HCEC 1CT (cell line): ENCODE data around the gene NDRG2.
"Not testable (repeated sequence)": the region's sequence is repeated elsewhere in the genome, so short reads cannot be mapped to it uniquely, and the experiment has no call there.

Source experiments
- DNase-seq: peaks from one replicate; pipeline ENCODE4 v3.0.0-alpha.2; 2017

NDRG2 gene

GRCh38 chr14:21003788-21004346 lies 21.0 kb downstream of the NDRG2 start:
- DNase-seq = no peak

GRCh38 chr14:21001218-21001617 lies 23.6 kb downstream of the NDRG2 start:
- no peak for DNase-seq

- DNase-seq = no peak
Observed at GRCh38 chr14:20999591-20999990, 25.3 kb downstream of the NDRG2 start.

GRCh38 chr14:20998674-20999366 lies 26.0 kb downstream of the NDRG2 start, which contains the start of gene SLC39A2:
SLC39A2 (plus strand) TSS chr14:20999293; CDS start chr14:20999447, 154 bp downstream.
- peak; percentile 7 for DNase-seq

- DNase-seq = no peak
Observed at GRCh38 chr14:20998139-20998538, 26.7 kb downstream of the NDRG2 start.

- no peak for DNase-seq
Observed at GRCh38 chr14:20997564-20997963, 27.3 kb downstream of the NDRG2 start.

- DNase-seq = no peak
Observed at GRCh38 chr14:20997115-20997514, 27.7 kb downstream of the NDRG2 start.

- no peak for DNase-seq
Observed at GRCh38 chr14:20996521-20996920, 28.3 kb downstream of the NDRG2 start.

GRCh38 chr14:20989787-20990600 lies 34.9 kb downstream of the NDRG2 start, which contains the start of gene METTL17:
METTL17 (plus strand) TSS chr14:20989980; CDS start chr14:20990003, 23 bp downstream.
- DNase-seq = peak; percentile 97

GRCh38 chr14:20989471-20989786 lies 35.4 kb downstream of the NDRG2 start:
- no peak for DNase-seq

GRCh38 chr14:20988717-20989470 lies 36.0 kb downstream of the NDRG2 start:
- no peak for DNase-seq

- DNase-seq = peak; percentile 91
Observed at GRCh38 chr14:20986811-20987210, 38.0 kb downstream of the NDRG2 start.

GRCh38 chr14:20985650-20986049 lies 39.2 kb downstream of the NDRG2 start:
- DNase-seq = not testable (repeated sequence)

GRCh38 chr14:20982646-20983369 lies 42.1 kb downstream of the NDRG2 start:
- DNase-seq = no peak

- DNase-seq = no peak
Observed at GRCh38 chr14:20980906-20981305, 44.0 kb downstream of the NDRG2 start.

- DNase-seq = no peak
Observed at GRCh38 chr14:20978687-20979086, 46.2 kb downstream of the NDRG2 start.

- DNase-seq = no peak
Observed at GRCh38 chr14:20976291-20976690, 48.6 kb downstream of the NDRG2 start.

- no peak for DNase-seq
Observed at GRCh38 chr14:20973501-20973900, 51.4 kb downstream of the NDRG2 start.

GRCh38 chr14:20971705-20972021 lies 53.2 kb downstream of the NDRG2 start:
- DNase-seq = no peak

- peak; percentile 79 for DNase-seq
Observed at GRCh38 chr14:20970983-20971704, 53.7 kb downstream of the NDRG2 start.

GRCh38 chr14:20970647-20970982 lies 54.2 kb downstream of the NDRG2 start:
- no peak for DNase-seq

- no peak for DNase-seq
Observed at GRCh38 chr14:20969336-20969735, 55.5 kb downstream of the NDRG2 start.
